HG03378 (cell line): ENCODE results near the gene SEC61B.
A peak's percentile ranks its signal among the peaks of the same experiment; 100 is the strongest.
"Not testable (repeated sequence)": the region's sequence is repeated elsewhere in the genome, so short reads cannot be mapped to it uniquely, and the experiment has no call there.

ENCODE experiments used
- ATAC-seq: cut with Tn5 transposase; IDR thresholded peaks from one replicate; pipeline ENCODE4 v1.9.1; 2021; ENCODE audit warnings: mild to moderate bottlenecking, moderate library complexity; ENCODE audit not compliant: unreplicated experiment

SEC61B gene

GRCh38 chr9:99190597-99191283 is 31.3 kb upstream of the SEC61B start:
- no peak for ATAC-seq

GRCh38 chr9:99192786-99193465 is 29.2 kb upstream of the SEC61B start:
- no peak for ATAC-seq

DNA sequence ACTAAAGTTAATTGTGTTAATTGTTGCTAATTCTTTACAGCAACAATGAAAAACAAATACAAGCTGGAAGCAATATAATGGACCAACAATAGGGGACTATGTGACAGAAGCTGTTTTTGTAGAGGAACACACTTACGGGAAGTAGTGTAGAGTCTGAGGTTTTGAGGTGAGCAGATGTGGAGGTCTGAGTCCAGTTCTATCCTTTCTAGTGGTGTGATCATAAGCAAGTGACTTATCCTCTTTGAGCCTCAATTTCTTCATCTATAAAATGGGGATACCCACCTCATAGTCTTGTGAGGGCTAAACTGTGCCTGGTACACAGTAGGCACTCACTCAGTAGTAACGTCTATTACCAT is 28.6 kb upstream of the SEC61B start:
- no peak for ATAC-seq

DNA sequence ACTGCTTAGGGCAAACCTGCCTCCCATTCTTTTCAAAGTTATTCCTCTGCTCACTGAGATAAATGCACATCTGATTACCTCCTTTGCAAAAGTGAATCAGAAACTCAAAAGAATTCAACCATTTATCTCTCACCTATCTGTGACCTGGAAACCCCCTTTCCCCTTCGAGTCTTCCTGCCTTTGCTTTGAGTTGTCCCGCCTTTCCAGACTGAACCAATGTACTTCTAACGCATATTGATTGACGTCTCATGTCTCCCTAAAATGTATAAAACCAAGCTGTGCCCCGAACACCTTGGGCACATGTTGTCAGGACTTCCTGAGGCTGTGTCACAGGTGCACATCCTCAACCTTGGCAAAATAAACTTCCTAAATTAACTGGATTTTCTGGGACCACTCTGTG is 25.6 kb upstream of the SEC61B start:
- ATAC-seq: not testable (repeated sequence)

- no peak for ATAC-seq
These were observed 24.9 kb upstream of the SEC61B start for GRCh38 chr9:99197124-99197630.

GRCh38 chr9:99197987-99198386 is 24.1 kb upstream of the SEC61B start:
- ATAC-seq: no peak

DNA sequence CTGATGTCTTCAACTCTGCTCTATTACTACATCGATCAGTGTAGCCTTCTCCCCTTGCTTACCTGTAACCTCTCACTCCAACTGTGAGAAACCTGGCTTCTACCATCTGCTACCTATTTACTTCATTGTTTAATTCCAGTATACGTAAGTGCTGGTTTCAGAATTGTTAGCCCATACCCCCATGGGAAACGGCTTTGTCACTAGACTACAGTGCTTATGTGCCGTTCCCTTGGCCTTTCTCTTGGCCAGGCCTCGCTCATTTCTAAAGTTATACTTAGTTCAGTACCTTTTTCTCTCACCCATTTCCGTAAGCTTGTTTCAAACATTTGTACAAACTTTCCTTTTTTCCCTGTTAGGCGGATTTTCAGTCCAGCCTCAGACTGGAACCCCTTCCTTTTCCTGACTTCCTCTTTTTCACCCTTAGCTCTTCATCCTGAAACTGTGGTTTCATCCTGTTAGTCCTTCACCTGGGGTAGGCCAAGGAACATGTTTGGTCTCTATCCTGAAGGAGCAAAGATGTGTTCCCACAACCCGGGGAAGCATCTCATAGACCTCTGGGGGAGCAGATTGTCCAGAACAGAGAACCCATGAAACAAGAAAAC is 22.0 kb upstream of the SEC61B start:
- ATAC-seq: no peak

DNA sequence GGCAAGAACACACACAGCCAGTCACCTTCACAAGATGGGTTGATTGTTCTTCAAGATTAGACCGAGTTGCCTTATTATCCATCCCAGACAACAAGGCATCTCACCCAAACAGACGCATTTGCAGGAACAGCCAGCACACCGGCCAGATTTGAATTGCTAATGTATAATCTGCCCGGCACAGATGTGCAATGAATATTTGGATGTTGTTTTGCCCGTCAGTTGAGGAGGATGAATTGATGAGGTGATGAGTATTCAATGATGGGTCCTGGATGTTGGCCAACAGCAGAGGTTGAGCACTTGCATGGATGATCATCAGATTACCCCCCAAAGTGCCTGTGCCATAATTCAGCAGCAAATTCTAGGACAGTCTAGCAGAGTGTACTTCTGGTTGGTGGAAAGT is 20.5 kb upstream of the SEC61B start:
- ATAC-seq: no peak

- ATAC-seq: no peak
These were observed 11.5 kb upstream of the SEC61B start for GRCh38 chr9:99210572-99210971.

GRCh38 chr9:99211746-99212145 is 10.3 kb upstream of the SEC61B start:
- ATAC-seq: no peak

GRCh38 chr9:99213197-99213596 is 8.9 kb upstream of the SEC61B start:
- ATAC-seq: no peak

- ATAC-seq: no peak
These were observed 6.0 kb upstream of the SEC61B start for GRCh38 chr9:99216073-99216472.

- ATAC-seq: no peak
These were observed 2.1 kb upstream of the SEC61B start for GRCh38 chr9:99220011-99220410.

GRCh38 chr9:99221266-99221620 is 839 bp upstream of the SEC61B start:
- ATAC-seq: peak; percentile 15

DNA sequence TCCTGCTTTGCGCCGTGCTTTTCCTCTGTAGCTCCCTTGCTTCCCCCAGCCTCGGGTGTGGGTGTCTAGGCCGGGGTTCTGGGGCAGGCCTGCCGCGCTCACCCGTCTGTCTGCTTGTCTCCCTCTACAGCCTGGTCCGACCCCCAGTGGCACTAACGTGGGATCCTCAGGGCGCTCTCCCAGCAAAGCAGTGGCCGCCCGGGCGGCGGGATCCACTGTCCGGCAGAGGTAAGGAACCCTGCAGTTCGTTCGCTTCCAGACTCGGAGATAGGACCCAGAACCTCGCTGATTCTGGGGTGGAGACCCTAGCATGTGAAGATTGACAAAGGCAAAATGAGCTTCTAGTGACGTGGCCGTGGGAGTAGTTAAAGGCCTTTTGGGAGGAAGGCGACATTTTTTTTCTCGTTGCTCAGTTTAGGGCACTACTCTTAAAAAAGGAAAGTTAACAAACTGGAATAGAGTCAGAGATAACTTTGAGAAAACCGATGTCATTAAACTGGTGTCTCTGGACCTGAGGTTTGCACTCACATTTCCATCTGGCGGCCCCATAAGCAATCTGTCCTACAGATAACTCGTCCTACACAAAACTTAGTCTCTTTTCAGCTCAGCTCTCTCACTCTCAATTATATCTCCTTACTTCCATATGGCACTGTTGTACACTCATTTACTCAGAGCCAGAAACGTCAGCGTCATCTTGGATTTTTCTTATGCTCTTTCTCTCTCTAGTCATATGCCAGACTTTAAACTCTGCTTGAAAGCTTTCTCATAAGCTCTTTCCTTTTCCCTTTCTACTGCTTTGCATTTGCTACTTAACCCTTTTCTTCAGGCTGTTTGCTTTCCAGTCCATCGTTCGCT is 561 bp downstream of the SEC61B start:
- no peak for ATAC-seq

GRCh38 chr9:99224445-99224844 is 2.4 kb downstream of the SEC61B start:
- no peak for ATAC-seq

DNA sequence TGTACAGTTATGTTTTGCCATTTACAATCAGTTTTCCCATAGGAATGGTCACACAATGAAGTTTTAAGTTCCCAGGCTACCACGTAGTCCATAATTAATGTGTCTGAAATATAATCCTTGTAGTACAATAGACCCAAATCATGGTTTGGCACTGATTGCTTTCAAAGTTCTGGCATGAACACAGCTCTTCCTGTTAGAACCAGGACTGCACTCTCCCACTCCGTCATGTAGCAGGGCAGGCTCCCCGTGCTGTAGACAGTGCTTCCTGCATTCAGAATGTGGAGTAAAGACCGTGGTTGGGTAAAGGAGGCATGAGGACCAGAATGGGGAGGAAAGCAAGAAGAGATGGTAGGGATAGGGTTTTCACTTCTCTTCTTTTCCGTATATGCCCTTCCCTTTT is 4.0 kb downstream of the SEC61B start:
- no peak for ATAC-seq

- no peak for ATAC-seq
These were observed 8.1 kb downstream of the SEC61B start for GRCh38 chr9:99230206-99230605.

DNA sequence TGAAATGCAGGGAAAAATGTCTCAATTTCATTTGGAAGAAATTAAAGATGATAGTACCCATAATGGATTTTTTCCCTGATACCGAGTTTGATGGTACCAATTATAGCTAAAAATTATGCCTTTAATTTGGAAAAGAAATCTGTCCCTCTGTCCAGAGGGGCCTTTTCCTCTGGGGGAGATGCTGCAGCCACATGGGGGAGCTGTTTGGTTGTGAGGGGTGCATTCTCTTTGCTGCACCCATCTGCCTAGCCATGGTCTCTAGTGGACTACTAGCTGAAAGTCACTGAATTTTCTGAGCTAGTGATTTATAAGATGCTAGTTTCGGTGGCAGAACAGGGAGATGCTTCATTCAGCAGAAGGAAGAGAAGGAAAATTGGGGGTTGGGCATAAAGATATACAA is 9.6 kb downstream of the SEC61B start:
- no peak for ATAC-seq

GRCh38 chr9:99234618-99235017 is 12.5 kb downstream of the SEC61B start:
- no peak for ATAC-seq

- ATAC-seq: no peak
These were observed 13.0 kb downstream of the SEC61B start for GRCh38 chr9:99235069-99235468.
